Natural killer cell treated with Interleukin-12 subunit alpha and Interleukin-12 subunit beta and Interleukin-15 and Interleukin-18, amount 100 ng/mL, for 72 hours (primary cell): ENCODE data around the gene RELL1. TPM values are rescaled to one million over a fixed set of nuclear protein-coding genes. Genes with fewer than 3 reads are reported as not detected.

Source experiments
- ATAC-seq, 2 donors: fragments of 150-1000 bp; cut with Tn5 transposase in 1 of 2; sonication (Bioruptor Pico), chemical (Tn5 transposase) in 1 of 2; 2 replicates each; pipeline ENCODE4 v1.10.0; 2021
- DNase-seq: peaks from one replicate; pipeline ENCODE4 v3.0.0; 2022; ENCODE audit warnings: low spot score
- H3K27ac Mint-ChIP-seq, 2 donors: 1 replicate in 1 of 2; 2 replicates in 1 of 2; pipeline ENCODE4 v1.8.0; 2022; ENCODE audit warnings: mixed read lengths in 2 of 2, mild to moderate bottlenecking in 1 of 2, moderate library complexity in 1 of 2
- H3K27me3 Mint-ChIP-seq, 2 donors: 1 replicate in 1 of 2; 2 replicates in 1 of 2; pipeline ENCODE4 v1.8.0; 2022; ENCODE audit warnings: mixed read lengths in 2 of 2
- H3K36me3 Mint-ChIP-seq: one replicate; pipeline ENCODE4 v1.8.0; 2022; ENCODE audit warnings: mixed read lengths
- H3K4me1 Mint-ChIP-seq, 2 donors: 1 replicate in 1 of 2; 2 replicates in 1 of 2; pipeline ENCODE4 v1.8.0; 2022; ENCODE audit warnings: low read depth in 2 of 2, mixed read lengths in 2 of 2, mild to moderate bottlenecking in 1 of 2
- H3K4me3 Mint-ChIP-seq: one replicate; pipeline ENCODE4 v1.8.0; 2022; ENCODE audit warnings: mixed read lengths
- H3K9me3 Mint-ChIP-seq: 2 replicates; pipeline ENCODE4 v1.8.0; 2022; ENCODE audit warnings: mixed read lengths
- total RNA-seq, 2 donors: library from RNA; stranded (reverse); gene quantifications; one replicate each; pipeline ENCODE4 v1.2.3, GENCODE V29; 2022

RELL1 gene, protein sequence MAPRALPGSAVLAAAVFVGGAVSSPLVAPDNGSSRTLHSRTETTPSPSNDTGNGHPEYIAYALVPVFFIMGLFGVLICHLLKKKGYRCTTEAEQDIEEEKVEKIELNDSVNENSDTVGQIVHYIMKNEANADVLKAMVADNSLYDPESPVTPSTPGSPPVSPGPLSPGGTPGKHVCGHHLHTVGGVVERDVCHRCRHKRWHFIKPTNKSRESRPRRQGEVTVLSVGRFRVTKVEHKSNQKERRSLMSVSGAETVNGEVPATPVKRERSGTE
- 10 to 100 TPM; 11.5 to 23.7 TPM for total RNA-seq

DNA sequence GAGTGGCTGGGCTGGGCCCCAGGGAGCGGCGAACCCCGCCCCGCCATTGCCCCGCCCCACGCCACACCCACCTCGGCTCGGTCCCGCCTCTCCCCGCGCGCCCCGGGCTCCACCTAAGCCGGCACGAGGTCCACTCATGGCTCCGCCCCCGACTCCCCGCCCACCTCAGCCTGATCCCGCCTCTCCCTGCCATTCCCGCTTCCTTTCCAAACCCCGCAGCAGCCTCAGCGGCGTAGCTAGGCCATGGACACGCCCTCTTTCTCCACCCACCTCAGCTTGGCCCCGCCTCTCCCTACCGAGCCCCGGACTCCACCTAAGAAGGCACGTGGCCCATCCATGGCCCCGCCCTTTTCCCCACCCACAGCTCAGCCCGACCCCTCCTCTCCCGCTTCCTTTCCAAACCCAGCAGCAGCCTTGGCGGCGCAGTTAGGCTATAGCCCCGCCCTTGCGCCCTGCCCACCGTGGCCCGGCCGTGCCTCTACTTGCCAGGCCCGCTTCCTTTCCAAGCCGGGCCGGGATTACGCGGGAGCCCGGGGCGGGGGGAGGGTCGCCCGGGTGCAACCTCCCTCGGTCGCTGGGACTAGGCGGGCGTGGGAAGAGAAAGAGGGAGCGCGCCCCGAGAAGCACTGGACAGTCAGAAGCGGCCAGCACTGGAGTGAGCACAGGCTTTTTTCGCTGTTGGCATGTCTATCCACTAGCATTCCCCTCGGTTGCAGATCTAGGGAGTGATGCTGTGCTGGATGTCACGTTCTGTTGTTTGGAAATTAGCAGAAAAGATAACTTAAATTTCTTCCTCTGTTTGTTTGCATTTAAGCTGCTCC, at the start of gene RELL1:
Gene RELL1, minus strand, starts transcription at position 4 of the 821 bp plus-strand sequence. CDS start 89 bp downstream, outside the sequence.
- Mint-ChIP-seq H3K4me3 (peak within 1 kb of the TSS; percentile 86), H3K4me1 (peaks cover 26 to 39% of the 10 kb centered on the region in 2 donors), H3K9me3 (no peaks in the 10 kb centered on the region), H3K36me3 (peaks cover 4% of the 10 kb centered on the region), H3K27me3 (peaks cover 0 to 4% of the 10 kb centered on the region in 2 donors), H3K27ac (peak within 1 kb of the TSS; percentile 47 to 80)
- DNase-seq (peak; percentile 97), ATAC-seq (peak; percentile 94 to 96)

DNA sequence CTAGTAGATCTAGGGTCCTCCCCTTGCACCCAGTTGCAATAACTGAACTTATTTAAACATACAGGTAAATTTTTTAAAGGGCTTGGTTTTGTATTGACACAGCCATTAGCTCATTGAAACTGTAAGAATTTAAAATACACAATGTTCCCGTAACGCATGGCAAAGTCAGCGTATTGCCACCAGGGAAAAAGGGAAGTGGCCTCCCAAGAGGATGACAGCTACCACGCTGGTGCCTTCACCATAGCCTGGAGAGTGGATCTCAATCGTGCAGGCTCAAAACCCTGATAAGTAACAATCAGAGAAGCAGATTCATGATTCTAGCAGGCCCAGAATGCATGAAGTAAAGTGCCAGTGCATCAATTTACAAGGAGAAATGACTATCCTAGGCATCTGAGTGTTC, 49.4 kb upstream of the RELL1 start:
- no peaks in the 10 kb centered on the region for H3K9me3 Mint-ChIP-seq
- H3K27ac Mint-ChIP-seq, result no peak overlapping the region
- DNase-seq (no peak), ATAC-seq (no peak)
- no peaks in the 10 kb centered on the region for H3K27me3 Mint-ChIP-seq
- no peaks in the 10 kb centered on the region for H3K36me3 Mint-ChIP-seq
- H3K4me1 Mint-ChIP-seq, result no peaks in the 10 kb centered on the region
- no peak overlapping the region for H3K4me3 Mint-ChIP-seq

DNA sequence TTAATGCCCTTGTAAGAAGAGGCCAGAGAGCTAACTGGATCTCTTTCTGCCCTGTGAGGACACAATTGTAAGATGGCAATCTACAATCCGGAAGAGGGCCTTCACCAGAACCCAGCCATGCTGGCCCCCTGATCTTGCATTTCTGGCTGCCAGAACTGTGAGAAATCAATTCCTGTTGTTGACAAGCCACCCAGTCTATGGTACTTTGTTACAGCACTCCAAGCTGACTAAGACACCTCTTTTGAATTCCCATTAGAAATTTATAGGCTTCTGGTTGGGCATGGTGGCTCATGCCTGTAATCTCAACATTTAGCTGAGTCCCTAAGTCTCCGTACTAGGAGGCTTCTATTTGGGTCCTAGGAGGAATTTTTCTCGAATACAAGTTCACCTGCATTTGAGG, 48.8 kb upstream of the RELL1 start:
- Mint-ChIP-seq H3K27ac (no peak overlapping the region), H3K27me3 (no peaks in the 10 kb centered on the region), H3K4me1 (no peaks in the 10 kb centered on the region), H3K36me3 (no peaks in the 10 kb centered on the region), H3K4me3 (no peak overlapping the region), H3K9me3 (no peaks in the 10 kb centered on the region)
- DNase-seq (no peak), ATAC-seq (no peak)

DNA sequence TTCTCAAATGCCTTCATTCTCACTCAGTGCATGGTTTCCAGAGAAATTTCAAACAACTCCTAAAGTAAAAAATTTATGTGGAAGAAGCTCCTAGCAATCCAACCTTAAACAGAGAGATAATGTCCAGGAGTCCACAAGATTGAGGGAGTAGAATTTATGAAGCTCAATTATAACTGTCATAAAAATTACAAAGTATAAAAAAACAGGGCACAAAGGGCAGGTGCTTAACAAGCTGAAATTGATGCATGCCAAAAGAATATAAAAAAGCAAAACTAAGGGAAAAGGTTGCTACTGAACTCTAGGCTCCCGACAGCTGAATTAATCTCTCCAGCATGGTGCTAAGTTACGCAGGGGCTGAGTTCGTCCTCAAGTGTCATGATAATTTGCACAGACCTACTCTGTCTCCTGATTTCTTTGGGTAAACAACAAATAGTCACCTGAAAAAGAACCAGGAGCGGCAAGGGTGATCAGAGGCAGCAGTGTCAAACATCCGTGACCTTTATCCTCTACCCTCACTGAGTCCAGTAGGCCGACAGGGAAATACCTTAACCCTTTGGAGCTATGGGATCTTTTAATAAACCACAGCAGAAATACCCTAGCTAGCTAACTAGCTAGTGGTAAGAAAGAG, 47.2 kb upstream of the RELL1 start:
- H3K27me3 Mint-ChIP-seq, result no peaks in the 10 kb centered on the region
- ATAC-seq (no peak), DNase-seq (no peak)
- no peaks in the 10 kb centered on the region for H3K36me3 Mint-ChIP-seq
- H3K27ac Mint-ChIP-seq, result no peak overlapping the region
- H3K4me1 Mint-ChIP-seq, result no peaks in the 10 kb centered on the region
- no peak overlapping the region for H3K4me3 Mint-ChIP-seq
- H3K9me3 Mint-ChIP-seq, result no peaks in the 10 kb centered on the region

DNA sequence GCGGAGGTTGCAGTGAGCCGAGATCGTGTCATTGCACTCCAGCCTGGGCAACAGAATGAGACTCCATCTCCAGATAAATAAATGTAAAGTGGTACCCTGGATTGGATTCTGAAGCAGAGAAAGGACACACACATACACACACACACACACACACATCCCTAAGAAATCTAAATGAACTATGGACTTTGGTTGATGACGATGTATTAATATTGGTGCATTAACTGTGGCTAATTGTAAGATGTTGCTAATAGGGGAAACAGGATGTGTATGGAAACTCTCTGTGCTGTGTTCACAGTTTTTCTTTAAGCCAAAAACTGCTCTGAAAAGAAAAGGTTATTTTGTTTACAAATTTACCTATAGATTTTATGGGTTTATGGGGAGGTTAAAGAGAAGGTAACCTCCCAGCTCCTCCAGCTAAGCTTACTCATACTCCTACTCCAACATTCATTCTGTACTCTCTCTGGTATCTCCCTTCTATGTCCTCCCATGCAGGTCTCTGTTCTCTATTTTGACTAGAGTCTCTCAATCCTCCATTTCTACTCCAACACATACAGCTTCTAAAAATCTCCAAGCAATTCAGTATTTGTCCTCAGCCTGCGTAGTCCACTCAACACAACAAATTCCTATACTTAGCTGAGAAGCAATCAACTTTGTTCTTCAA, 46.5 kb upstream of the RELL1 start:
- ATAC-seq, result peak in 1 of 2 donors; percentile 62
- H3K36me3 Mint-ChIP-seq, result no peaks in the 10 kb centered on the region

DNA sequence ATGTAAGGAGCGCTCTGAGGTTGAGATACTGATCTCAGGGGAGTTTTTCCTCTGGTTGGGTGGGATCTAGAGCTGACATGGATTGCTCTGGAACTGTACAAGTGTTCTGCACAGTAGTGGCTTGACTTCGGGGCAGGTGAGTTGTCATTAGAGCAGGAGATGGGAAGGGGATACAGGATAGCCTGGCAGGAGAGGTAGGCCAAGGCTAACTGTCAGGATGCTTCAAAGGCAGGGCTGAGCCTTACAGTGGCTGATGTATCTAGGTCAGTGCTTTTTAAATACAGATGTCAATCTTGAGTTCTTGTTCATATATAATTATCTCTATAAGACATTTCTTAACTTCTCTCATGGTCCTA, 43.5 kb upstream of the RELL1 start:
- no peaks in the 10 kb centered on the region for H3K9me3 Mint-ChIP-seq
- no peaks in the 10 kb centered on the region for H3K4me1 Mint-ChIP-seq

More for the DNA sequence above, 46.5 kb upstream of the RELL1 start:
- DNase-seq, result no peak
- Mint-ChIP-seq H3K27ac (no peak overlapping the region), H3K9me3 (no peaks in the 10 kb centered on the region), H3K4me3 (no peak overlapping the region), H3K4me1 (no peaks in the 10 kb centered on the region), H3K27me3 (no peaks in the 10 kb centered on the region)

DNA sequence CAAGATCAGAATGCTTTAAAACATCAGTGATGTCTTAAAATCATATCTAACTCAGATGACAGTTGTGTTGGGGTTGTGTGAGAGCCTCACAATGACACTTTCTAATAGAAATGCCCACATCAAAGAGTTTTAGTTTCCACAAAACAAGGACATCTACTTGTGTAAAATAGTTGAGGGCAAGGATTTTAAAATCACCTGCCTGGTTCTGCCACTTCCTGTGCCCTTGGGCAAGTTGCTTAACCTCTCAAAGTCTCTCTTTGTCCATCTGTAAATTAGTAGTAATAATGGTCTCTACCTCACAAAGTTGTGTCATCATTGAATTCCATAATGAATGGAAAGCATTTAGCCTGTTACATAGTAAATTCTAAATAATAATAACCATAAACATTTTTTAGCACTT, 41.9 kb upstream of the RELL1 start:
- Mint-ChIP-seq H3K9me3 (no peaks in the 10 kb centered on the region), H3K4me1 (peaks cover 0 to 2% of the 10 kb centered on the region in 2 donors), H3K27ac (no peak overlapping the region), H3K36me3 (no peaks in the 10 kb centered on the region), H3K27me3 (peaks cover 4 to 6% of the 10 kb centered on the region in 2 donors), H3K4me3 (no peak overlapping the region)
- DNase-seq (no peak), ATAC-seq (no peak)

More for the DNA sequence above, 43.5 kb upstream of the RELL1 start:
- H3K27me3 Mint-ChIP-seq, result peaks cover 0 to 2% of the 10 kb centered on the region in 2 donors
- ATAC-seq, result no peak
- DNase-seq, result no peak
- H3K36me3 Mint-ChIP-seq, result no peaks in the 10 kb centered on the region
- H3K27ac Mint-ChIP-seq, result no peak overlapping the region
- H3K4me3 Mint-ChIP-seq, result no peak overlapping the region

DNA sequence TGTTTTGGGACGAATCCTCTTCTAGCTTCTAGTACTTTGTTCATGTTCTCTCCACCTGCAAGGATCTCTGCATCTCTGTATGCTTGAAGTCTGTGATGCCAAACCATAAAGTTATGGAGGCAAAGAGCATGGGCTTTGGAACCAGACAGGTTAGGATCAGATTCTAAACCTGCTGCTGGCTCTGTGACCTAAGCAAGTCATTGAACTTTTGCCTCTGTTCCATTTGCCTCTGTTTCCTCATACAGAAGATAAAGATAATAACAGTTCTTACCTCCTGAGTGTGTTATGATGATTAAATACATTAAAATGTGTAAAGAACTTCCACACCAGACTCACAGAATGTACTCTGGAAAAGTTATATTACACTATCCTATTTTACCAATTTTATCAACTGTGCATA, 41.5 kb upstream of the RELL1 start:
- peaks cover 0 to 6% of the 10 kb centered on the region in 2 donors for H3K4me1 Mint-ChIP-seq
- no peak overlapping the region for H3K27ac Mint-ChIP-seq
- ATAC-seq (no peak), DNase-seq (no peak)
- no peaks in the 10 kb centered on the region for H3K36me3 Mint-ChIP-seq
- H3K27me3 Mint-ChIP-seq, result peaks cover 8 to 10% of the 10 kb centered on the region in 2 donors
- no peaks in the 10 kb centered on the region for H3K9me3 Mint-ChIP-seq
- H3K4me3 Mint-ChIP-seq, result no peak overlapping the region

DNA sequence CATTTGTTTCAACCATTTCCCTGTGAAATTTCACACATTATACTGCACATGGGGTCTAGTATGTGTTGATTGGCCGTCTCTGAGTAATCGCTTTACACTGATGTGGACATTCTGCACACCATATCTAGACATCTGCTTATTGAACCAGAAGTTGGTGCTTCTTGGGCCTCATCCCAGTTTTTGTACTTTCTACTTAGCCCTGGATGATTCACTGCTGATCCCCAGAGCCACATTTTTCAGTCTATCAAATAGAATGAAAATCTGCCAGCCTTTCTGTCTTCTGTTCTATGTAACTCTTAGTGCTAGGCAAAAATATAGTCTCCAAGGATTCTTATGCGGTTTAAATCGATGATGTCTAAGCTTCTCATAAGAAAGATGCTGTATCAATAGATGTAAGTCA, 40.5 kb upstream of the RELL1 start:
- no peak for ATAC-seq
- H3K9me3 Mint-ChIP-seq, result no peaks in the 10 kb centered on the region
- peaks cover 8 to 10% of the 10 kb centered on the region in 2 donors for H3K27me3 Mint-ChIP-seq
- no peaks in the 10 kb centered on the region for H3K36me3 Mint-ChIP-seq
- no peak for DNase-seq
- no peak overlapping the region for H3K4me3 Mint-ChIP-seq
- peaks cover 0 to 9% of the 10 kb centered on the region in 2 donors for H3K4me1 Mint-ChIP-seq
- H3K27ac Mint-ChIP-seq, result no peak overlapping the region

DNA sequence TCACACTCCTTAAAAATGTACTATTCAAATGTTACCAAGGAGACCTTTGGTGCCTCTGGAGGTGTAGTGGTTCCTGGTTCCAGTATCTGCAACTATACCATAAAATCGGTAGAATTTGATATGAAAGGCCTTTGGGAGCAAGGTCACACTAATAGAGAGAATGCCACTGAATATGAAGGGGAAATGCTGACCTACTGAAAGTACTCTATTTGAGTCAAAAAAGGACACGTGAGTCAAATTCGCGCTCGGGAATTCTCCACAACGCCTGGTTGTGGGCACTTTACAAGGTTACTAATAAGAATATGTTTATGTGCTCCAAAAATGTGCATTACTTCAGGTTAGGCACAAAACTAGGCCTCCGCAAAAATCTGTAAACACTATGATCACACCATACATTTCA, 39.5 kb upstream of the RELL1 start:
- Mint-ChIP-seq H3K9me3 (no peaks in the 10 kb centered on the region), H3K36me3 (no peaks in the 10 kb centered on the region), H3K4me3 (no peak overlapping the region), H3K4me1 (peaks cover 0 to 9% of the 10 kb centered on the region in 2 donors), H3K27me3 (peaks cover 8 to 10% of the 10 kb centered on the region in 2 donors), H3K27ac (no peak overlapping the region)
- DNase-seq, result no peak
- peak in 1 of 2 donors; percentile 71 for ATAC-seq

DNA sequence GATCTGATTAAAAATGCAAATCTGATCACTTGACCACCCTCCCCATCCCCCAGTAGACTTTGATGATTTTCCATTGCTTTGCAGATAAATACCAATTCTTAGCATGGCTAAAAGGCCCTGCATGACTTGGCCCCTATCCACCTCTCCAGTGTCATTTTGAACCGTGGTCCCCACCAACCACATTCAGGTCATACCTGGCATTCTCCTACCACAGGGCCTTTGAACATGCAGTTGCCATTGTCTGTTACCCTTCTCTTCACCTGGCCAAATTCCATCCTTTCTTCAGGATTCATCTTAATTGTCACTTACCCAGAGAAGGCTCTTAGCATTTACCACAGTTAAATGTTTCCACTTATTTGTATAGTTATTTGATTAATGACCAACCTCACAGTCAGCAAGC, 36.9 kb upstream of the RELL1 start:
- ATAC-seq, result no peak

DNA sequence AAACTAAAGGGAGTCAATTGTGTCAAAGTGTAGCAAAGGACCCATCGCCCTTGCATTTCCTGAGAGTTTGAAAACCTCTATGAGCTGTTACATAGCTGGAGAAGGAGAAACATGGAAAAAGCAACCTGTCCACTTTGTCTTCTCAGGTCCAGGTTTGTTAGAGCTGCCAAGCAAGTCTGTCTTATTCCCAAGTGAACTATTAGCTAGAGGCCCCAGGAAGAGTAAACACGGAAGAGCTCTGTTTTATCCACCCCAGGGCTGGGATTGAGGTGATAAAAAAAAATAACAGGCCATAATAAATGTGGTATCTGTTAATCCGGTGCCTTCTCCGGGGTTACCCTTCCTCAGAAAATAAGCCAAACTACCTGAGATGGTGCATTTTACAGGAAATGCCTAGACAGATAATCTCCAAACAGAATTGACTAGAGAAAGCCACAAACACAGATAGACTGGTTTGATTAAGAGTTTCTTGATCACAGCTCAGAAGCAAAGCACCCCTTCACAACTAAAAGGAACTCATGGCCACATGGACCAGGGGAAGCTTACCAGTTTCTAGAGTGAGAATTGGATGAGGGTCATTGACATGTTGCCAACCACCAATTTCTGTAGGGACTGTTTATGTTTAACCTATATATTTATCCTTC, 35.9 kb upstream of the RELL1 start:
- Mint-ChIP-seq H3K9me3 (no peaks in the 10 kb centered on the region), H3K27me3 (peaks cover 14 to 16% of the 10 kb centered on the region in 2 donors), H3K27ac (no peak overlapping the region), H3K4me3 (no peak overlapping the region), H3K36me3 (no peaks in the 10 kb centered on the region), H3K4me1 (peaks cover 0 to 9% of the 10 kb centered on the region in 2 donors)
- ATAC-seq (peak in 1 of 2 donors; percentile 47), DNase-seq (no peak)

More for the DNA sequence above, 36.9 kb upstream of the RELL1 start:
- no peak overlapping the region for H3K4me3 Mint-ChIP-seq
- H3K9me3 Mint-ChIP-seq, result no peaks in the 10 kb centered on the region
- no peak overlapping the region for H3K27ac Mint-ChIP-seq
- no peaks in the 10 kb centered on the region for H3K36me3 Mint-ChIP-seq
- peaks cover 9 to 10% of the 10 kb centered on the region in 2 donors for H3K27me3 Mint-ChIP-seq
- DNase-seq, result no peak
- H3K4me1 Mint-ChIP-seq, result peaks cover 0 to 9% of the 10 kb centered on the region in 2 donors

DNA sequence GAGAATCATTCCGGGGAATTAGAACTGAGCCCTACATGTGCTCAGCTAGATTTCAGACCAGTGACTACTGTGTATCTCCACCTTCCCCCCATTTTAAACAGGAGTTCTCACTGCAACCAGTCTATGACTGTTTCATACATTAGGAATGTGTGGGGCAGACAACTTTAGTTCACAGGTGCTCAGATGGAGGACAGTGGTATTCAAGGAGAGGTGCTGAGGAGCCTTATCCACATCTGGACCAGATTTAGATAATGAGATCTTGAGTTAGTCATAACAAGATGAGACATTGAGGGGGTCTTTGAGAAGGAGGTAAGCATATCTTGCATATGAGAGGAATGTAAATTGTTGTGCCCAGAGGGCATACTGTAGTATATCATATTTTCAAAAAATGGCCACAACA, 32.8 kb upstream of the RELL1 start:
- Mint-ChIP-seq H3K4me1 (peaks cover 0 to 19% of the 10 kb centered on the region in 2 donors), H3K36me3 (no peaks in the 10 kb centered on the region), H3K27ac (no peak overlapping the region), H3K27me3 (peaks cover 14 to 16% of the 10 kb centered on the region in 2 donors), H3K9me3 (no peaks in the 10 kb centered on the region), H3K4me3 (no peak overlapping the region)
- DNase-seq, result no peak
- no peak for ATAC-seq
